Measurements from ENCODE around the gene GLE1. TPM values are rescaled to one million over a fixed set of nuclear protein-coding genes. Genes with fewer than 3 reads are reported as not detected.

GLE1 gene
- total RNA-seq, 1 donor from 2014 or later = 19.6 TPM

DNA sequence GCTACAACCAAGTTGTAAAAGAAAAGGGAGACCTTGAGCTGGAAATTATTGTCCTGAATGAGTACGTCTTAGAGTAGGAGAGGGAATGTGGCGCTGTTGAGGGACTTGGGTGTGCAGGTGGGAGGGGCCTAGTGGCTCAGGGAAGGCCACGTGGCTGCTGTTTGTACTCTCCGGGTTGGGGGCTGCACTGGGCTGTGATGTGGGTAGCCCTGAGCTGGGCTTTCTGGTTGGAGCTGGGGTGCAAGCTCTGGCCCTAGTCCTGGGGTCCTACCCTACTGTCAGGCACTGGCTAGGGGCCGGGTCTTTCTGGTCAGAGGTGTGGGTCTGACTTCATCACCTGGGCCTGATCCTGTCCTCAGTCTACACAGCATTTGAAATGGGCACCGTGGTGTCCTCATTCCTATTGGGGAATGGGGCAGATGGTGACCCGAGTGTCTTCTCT lies 19.1 kb upstream of the GLE1 start:
- no peak for DNase-seq (ENCODE audit: low spot score, unreplicated experiment)
- no peak overlapping the region for H3K27ac Mint-ChIP-seq
- H3K36me3 Mint-ChIP-seq (ENCODE audit: insufficient read depth) = peaks cover 26% of the 10 kb centered on the region

GRCh38 chr9:128486201-128486600 lies 18.3 kb upstream of the GLE1 start:
- DNase-seq (ENCODE audit: low spot score, unreplicated experiment) = no peak
- peaks cover 28% of the 10 kb centered on the region for H3K36me3 Mint-ChIP-seq (ENCODE audit: insufficient read depth)
- no peak overlapping the region for H3K4me3 Mint-ChIP-seq (ENCODE audit: low read depth)
- H3K4me1 Mint-ChIP-seq (ENCODE audit: low read depth) = no peaks in the 10 kb centered on the region
- no peaks in the 10 kb centered on the region for H3K27me3 Mint-ChIP-seq
- no peaks in the 10 kb centered on the region for H3K9me3 Mint-ChIP-seq (ENCODE audit: low read depth)
- no peak overlapping the region for H3K27ac Mint-ChIP-seq
- TF ChIP-seq, protein P1, sequence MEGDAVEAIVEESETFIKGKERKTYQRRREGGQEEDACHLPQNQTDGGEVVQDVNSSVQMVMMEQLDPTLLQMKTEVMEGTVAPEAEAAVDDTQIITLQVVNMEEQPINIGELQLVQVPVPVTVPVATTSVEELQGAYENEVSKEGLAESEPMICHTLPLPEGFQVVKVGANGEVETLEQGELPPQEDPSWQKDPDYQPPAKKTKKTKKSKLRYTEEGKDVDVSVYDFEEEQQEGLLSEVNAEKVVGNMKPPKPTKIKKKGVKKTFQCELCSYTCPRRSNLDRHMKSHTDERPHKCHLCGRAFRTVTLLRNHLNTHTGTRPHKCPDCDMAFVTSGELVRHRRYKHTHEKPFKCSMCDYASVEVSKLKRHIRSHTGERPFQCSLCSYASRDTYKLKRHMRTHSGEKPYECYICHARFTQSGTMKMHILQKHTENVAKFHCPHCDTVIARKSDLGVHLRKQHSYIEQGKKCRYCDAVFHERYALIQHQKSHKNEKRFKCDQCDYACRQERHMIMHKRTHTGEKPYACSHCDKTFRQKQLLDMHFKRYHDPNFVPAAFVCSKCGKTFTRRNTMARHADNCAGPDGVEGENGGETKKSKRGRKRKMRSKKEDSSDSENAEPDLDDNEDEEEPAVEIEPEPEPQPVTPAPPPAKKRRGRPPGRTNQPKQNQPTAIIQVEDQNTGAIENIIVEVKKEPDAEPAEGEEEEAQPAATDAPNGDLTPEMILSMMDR (IDR thresholded peaks at IDR 0.05; ENCODE audit: unreplicated experiment) = no peak

More for the DNA sequence above, 19.1 kb upstream of the GLE1 start:
- H3K4me3 Mint-ChIP-seq (ENCODE audit: low read depth) = no peak overlapping the region
- no peaks in the 10 kb centered on the region for H3K4me1 Mint-ChIP-seq (ENCODE audit: low read depth)
- H3K9me3 Mint-ChIP-seq (ENCODE audit: low read depth) = no peaks in the 10 kb centered on the region
- TF ChIP-seq, protein P1 (IDR thresholded peaks at IDR 0.05; ENCODE audit: unreplicated experiment) = no peak
- H3K27me3 Mint-ChIP-seq = no peaks in the 10 kb centered on the region

- H3K36me3 Mint-ChIP-seq (ENCODE audit: insufficient read depth) = peaks cover 9% of the 10 kb centered on the region
- H3K27ac Mint-ChIP-seq = peak overlapping the region; percentile 41
- TF ChIP-seq, protein P1 (IDR thresholded peaks at IDR 0.05; ENCODE audit: unreplicated experiment) = no peak
- H3K9me3 Mint-ChIP-seq (ENCODE audit: low read depth) = no peaks in the 10 kb centered on the region
- no peak for DNase-seq (ENCODE audit: low spot score, unreplicated experiment)
- no peaks in the 10 kb centered on the region for H3K4me1 Mint-ChIP-seq (ENCODE audit: low read depth)
- no peaks in the 10 kb centered on the region for H3K27me3 Mint-ChIP-seq
- no peak overlapping the region for H3K4me3 Mint-ChIP-seq (ENCODE audit: low read depth)
Measured at GRCh38 chr9:128493424-128493823, 11.1 kb upstream of the GLE1 start.

- TF ChIP-seq, protein P1 (IDR thresholded peaks at IDR 0.05; ENCODE audit: unreplicated experiment) = no peak
- no peak overlapping the region for H3K4me3 Mint-ChIP-seq (ENCODE audit: low read depth)
- no peaks in the 10 kb centered on the region for H3K9me3 Mint-ChIP-seq (ENCODE audit: low read depth)
- no peak for DNase-seq (ENCODE audit: low spot score, unreplicated experiment)
- H3K36me3 Mint-ChIP-seq (ENCODE audit: insufficient read depth) = peaks cover 9% of the 10 kb centered on the region
- H3K27me3 Mint-ChIP-seq = no peaks in the 10 kb centered on the region
- no peaks in the 10 kb centered on the region for H3K4me1 Mint-ChIP-seq (ENCODE audit: low read depth)
- no peak overlapping the region for H3K27ac Mint-ChIP-seq
Measured at GRCh38 chr9:128494108-128494745, 10.3 kb upstream of the GLE1 start.

DNA sequence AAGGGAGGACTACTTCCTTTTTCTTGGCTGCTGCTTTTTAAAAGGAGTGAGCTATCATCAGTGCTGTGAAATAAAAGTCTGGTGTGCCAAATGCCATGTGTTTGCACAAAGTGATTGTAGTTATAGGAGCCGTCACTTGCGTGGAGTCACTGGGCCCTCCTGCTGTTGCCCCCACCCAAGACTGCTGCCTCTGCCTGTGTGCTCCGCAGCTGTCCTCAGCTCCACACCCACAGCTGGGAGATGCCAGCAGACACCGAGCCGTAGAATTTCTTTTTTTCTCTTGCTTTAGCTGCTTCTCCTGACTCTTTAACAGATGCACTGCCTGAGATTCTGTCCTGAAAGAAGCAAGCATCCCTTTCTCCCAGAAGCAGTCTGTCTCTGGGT lies 9.8 kb upstream of the GLE1 start:
- no peak overlapping the region for H3K4me3 Mint-ChIP-seq (ENCODE audit: low read depth)
- TF ChIP-seq, protein P1 (IDR thresholded peaks at IDR 0.05; ENCODE audit: unreplicated experiment) = no peak
- DNase-seq (ENCODE audit: low spot score, unreplicated experiment) = no peak
- H3K4me1 Mint-ChIP-seq (ENCODE audit: low read depth) = no peaks in the 10 kb centered on the region
- H3K27me3 Mint-ChIP-seq = no peaks in the 10 kb centered on the region
- H3K36me3 Mint-ChIP-seq (ENCODE audit: insufficient read depth) = peaks cover 11% of the 10 kb centered on the region
- H3K9me3 Mint-ChIP-seq (ENCODE audit: low read depth) = no peaks in the 10 kb centered on the region
- H3K27ac Mint-ChIP-seq = no peak overlapping the region

Data from progenitor cell of endocrine pancreas (in vitro differentiated cells).